AG04450 (cell line): Measurements from ENCODE around the gene LEAP2. TPM values are rescaled to one million over a fixed set of nuclear protein-coding genes. Genes with fewer than 3 reads are reported as not detected.

Experiments
- CTCF ChIA-PET: fragments of 300-600, 350-600 bp; formaldehyde crosslinking; extraction: SDS; loops from one replicate; lab custom pipeline; 2022; ENCODE audit warnings: antibody characterized with exemption, inconsistent platforms; lab: Charles Lee
- POLR2A ChIA-PET: fragments of 350-600 bp; formaldehyde crosslinking; extraction: SDS; loops from one replicate; lab custom pipeline; 2021; ENCODE audit warnings: antibody characterized with exemption, inconsistent platforms; lab: Yijun Ruan, JAX
- DNase-seq: peaks from one replicate; pipeline ENCODE4 v3.0.0-alpha.2; 2011; ENCODE audit warnings: low read depth, low spot score
- H3K27ac ChIP-seq: one replicate; pipeline ENCODE4 v1.5.1; 2012; ENCODE audit warnings: low read depth, low read length, control low read depth
- H3K27me3 ChIP-seq: one replicate; pipeline ENCODE4 v1.6.0; 2012; ENCODE audit warnings: low read length; ENCODE audit not compliant: control insufficient read depth, insufficient read depth
- H3K4me3 ChIP-seq: 2 replicates; pipeline ENCODE4 v1.5.1; 2011; ENCODE audit warnings: mild to moderate bottlenecking, low read depth, low read length, control low read depth
- H3K9me3 ChIP-seq: 2 replicates; pipeline ENCODE4 v1.5.1; 2012; ENCODE audit warnings: low read length; ENCODE audit not compliant: control insufficient read depth, insufficient read depth
- CTCF ChIP-seq: IDR thresholded peaks from 2 replicates; pipeline ENCODE4 v1.5.1; 2011; ENCODE audit warnings: low read depth, low read length, control low read depth, inconsistent platforms
- polyA plus RNA-seq: library from polyadenylated mRNA; depleted of rRNA; stranded (reverse); fragments of >200 nt; gene quantifications from 2 replicates; pipeline ENCODE4 v1.2.3, GENCODE V29; 2011

LEAP2 gene
- polyA plus RNA-seq, 1 experiment, result 0.91 TPM

- POLR2A ChIA-PET, result no interaction called here
- Histone ChIP-seq H3K9me3 (no peaks in the 10 kb centered on the region), H3K27me3 (no peaks in the 10 kb centered on the region), H3K27ac (no peak overlapping the region), H3K4me3 (no peak overlapping the region)
- CTCF ChIA-PET, result interaction anchor here (1.8 to 2.4 kb wide), 2 partner anchors 12 to 51 kb away, joined by 4 to 8 read pairs; no protein-coding TSS in a partner anchor
- no peak for DNase-seq
- no peak for TF ChIP-seq CTCF
Observed at GRCh38 chr5:132871459-132872284, 1.8 kb upstream of the LEAP2 start.

- H3K4me3 ChIP-seq, result no peak overlapping the region
- POLR2A ChIA-PET, result no interaction called here
- DNase-seq, result no peak
- CTCF ChIA-PET, result interaction anchor here (2.4 kb wide), 1 partner anchor 11 kb away, joined by 8 read pairs; no protein-coding TSS in a partner anchor
- no peaks in the 10 kb centered on the region for H3K27me3 ChIP-seq
- H3K27ac ChIP-seq, result no peak overlapping the region
- no peak for TF ChIP-seq CTCF
- no peaks in the 10 kb centered on the region for H3K9me3 ChIP-seq
Observed at GRCh38 chr5:132872788-132873118, 715 bp upstream of the LEAP2 start.

GRCh38 chr5:132873930-132874271, 433 bp downstream of the LEAP2 start:
- Histone ChIP-seq H3K27me3 (no peaks in the 10 kb centered on the region), H3K9me3 (no peaks in the 10 kb centered on the region), H3K4me3 (no peak overlapping the region), H3K27ac (no peak overlapping the region)
- POLR2A ChIA-PET, result no interaction called here
- CTCF ChIA-PET, result interaction anchor here (2.4 kb wide), 1 partner anchor 9 kb away, joined by 8 read pairs; no protein-coding TSS in a partner anchor
- no peak for TF ChIP-seq CTCF
- DNase-seq, result no peak

- H3K27ac ChIP-seq, result no peak overlapping the region
- POLR2A ChIA-PET, result no interaction called here
- H3K27me3 ChIP-seq, result no peaks in the 10 kb centered on the region
- no peak for DNase-seq
- H3K9me3 ChIP-seq, result no peaks in the 10 kb centered on the region
- CTCF ChIA-PET, result no interaction called here
- no peak overlapping the region for H3K4me3 ChIP-seq
- no peak for TF ChIP-seq CTCF
Observed at GRCh38 chr5:132876020-132876759, 2.7 kb downstream of the LEAP2 start.

GRCh38 chr5:132877466-132877865, 4.0 kb downstream of the LEAP2 start:
- no peak overlapping the region for H3K27ac ChIP-seq
- POLR2A ChIA-PET, result no interaction called here
- TF ChIP-seq CTCF, result no peak
- CTCF ChIA-PET, result interaction anchor here (0.5 to 1.0 kb wide), 3 partner anchors 56 to 194 kb away, joined by 3 read pairs; no protein-coding TSS in a partner anchor
- H3K27me3 ChIP-seq, result no peaks in the 10 kb centered on the region
- no peaks in the 10 kb centered on the region for H3K9me3 ChIP-seq
- H3K4me3 ChIP-seq, result no peak overlapping the region
- no peak for DNase-seq
